IMR-90 (cell line): Measurements from ENCODE around the gene PITPNC1. TPM values are rescaled to one million over a fixed set of nuclear protein-coding genes. Genes with fewer than 3 reads are reported as not detected.

Source experiments
- ATAC-seq: fragments of 200-7000 bp; cut with Tn5 transposase; 2 replicates; pipeline ENCODE4 v1.9.1; 2020; ENCODE audit warnings: low read depth, mild to moderate bottlenecking, moderate library complexity
- BruUV-seq: library from RNA; stranded (reverse); fragments of 400-500 nt; replicated peaks from 2 replicates; lab custom pipeline; 2021; lab: Mats Ljungman, UMichigan
- CTCF ChIA-PET: fragments of 300-600 bp; formaldehyde crosslinking; extraction: SDS; loops from one replicate; lab custom pipeline; 2021; ENCODE audit warnings: antibody characterized with exemption; lab: Yijun Ruan, JAX
- POLR2A ChIA-PET: fragments of 300-600 bp; sonication (Branson Sonifier 250); formaldehyde crosslinking; loops from one replicate; lab custom pipeline; 2022; ENCODE audit warnings: antibody characterized with exemption; ENCODE audit not compliant: unreplicated experiment; lab: Charles Lee
- DNase-seq: peaks from one replicate; pipeline ENCODE4 v3.0.0; 2013
- H2AFZ ChIP-seq: replicated peaks from 2 replicates; pipeline ENCODE3; 2013; ENCODE audit warnings: low read length, mild to moderate bottlenecking; ENCODE audit not compliant: poor library complexity
- H2AK5ac ChIP-seq: 2 replicates; pipeline ENCODE4 v1.6.1; 2013; ENCODE audit warnings: low read depth, low read length, inconsistent platforms
- H2AK9ac ChIP-seq: replicated peaks from 2 replicates; pipeline ENCODE3; 2013; ENCODE audit warnings: mild to moderate bottlenecking, low read depth, low read length, moderate library complexity; ENCODE audit not compliant: poor library complexity
- H2BK120ac ChIP-seq: 2 replicates; pipeline ENCODE4 v1.6.1; 2013; ENCODE audit warnings: low read depth, low read length, inconsistent platforms
- H2BK15ac ChIP-seq: 3 replicates; pipeline ENCODE4 v1.6.1; 2013; ENCODE audit warnings: low read depth, low read length, inconsistent platforms
- H2BK20ac ChIP-seq: 2 replicates; pipeline ENCODE4 v1.6.1; 2013; ENCODE audit warnings: low read depth, mild to moderate bottlenecking, inconsistent platforms, low read length, moderate library complexity
- H2BK5ac ChIP-seq: 2 replicates; pipeline ENCODE4 v1.6.1; 2013; ENCODE audit warnings: mild to moderate bottlenecking, low read depth, low read length, inconsistent platforms; ENCODE audit not compliant: poor library complexity, severe bottlenecking
- H3K14ac ChIP-seq: replicated peaks from 2 replicates; pipeline ENCODE4 v1.6.1; 2013; ENCODE audit warnings: low read depth, low read length, inconsistent platforms
- H3K18ac ChIP-seq: 2 replicates; pipeline ENCODE4 v1.6.1; 2013; ENCODE audit warnings: low read depth, low read length, control low read depth
- H3K23ac ChIP-seq: 2 replicates; pipeline ENCODE4 v1.6.1; 2013; ENCODE audit warnings: low read depth, low read length, inconsistent platforms
- H3K27ac ChIP-seq: 2 replicates; pipeline ENCODE4 v1.5.1; 2013; ENCODE audit warnings: mild to moderate bottlenecking, control low read depth, low read length; ENCODE audit not compliant: insufficient read depth
- H3K27me3 ChIP-seq: 2 replicates; pipeline ENCODE4 v1.6.1; 2013; ENCODE audit warnings: low read length; ENCODE audit not compliant: control insufficient read depth, insufficient read depth
- H3K36me3 ChIP-seq: 2 replicates; pipeline ENCODE4 v1.6.1; 2013; ENCODE audit warnings: low read length, mixed read lengths; ENCODE audit not compliant: control insufficient read depth, insufficient read depth
- H3K4ac ChIP-seq: 2 replicates; pipeline ENCODE4 v1.6.1; 2013; ENCODE audit warnings: low read depth, low read length, inconsistent platforms
- H3K4me1 ChIP-seq: 2 replicates; pipeline ENCODE4 v1.6.1; 2013; ENCODE audit warnings: low read length, mixed read lengths; ENCODE audit not compliant: control insufficient read depth, insufficient read depth
- H3K4me2 ChIP-seq: 2 replicates; pipeline ENCODE4 v1.6.1; 2013; ENCODE audit warnings: low read depth, mild to moderate bottlenecking, control low read depth, low read length, moderate library complexity
- H3K4me3 ChIP-seq: 2 replicates; pipeline ENCODE4 v1.5.1; 2013; ENCODE audit warnings: low read depth, mild to moderate bottlenecking, control low read depth, low read length, moderate library complexity; ENCODE audit not compliant: insufficient read depth
- H3K56ac ChIP-seq: 2 replicates; pipeline ENCODE4 v1.6.1; 2013; ENCODE audit warnings: low read length, inconsistent platforms; ENCODE audit not compliant: insufficient read depth; ENCODE audit errors: extremely low read depth
- H3K79me1 ChIP-seq, 2 experiments: 2 replicates each; pipeline ENCODE4 v1.6.1; 2013; ENCODE audit warnings: low read length in 2 of 2, inconsistent platforms in 1 of 2, low read depth in 1 of 2
- H3K9ac ChIP-seq: 2 replicates; pipeline ENCODE4 v1.6.1; 2013; ENCODE audit warnings: low read depth, low read length, control low read depth
- H3K9me1 ChIP-seq: 2 replicates; pipeline ENCODE4 v1.6.1; 2013; ENCODE audit warnings: low read length, inconsistent platforms; ENCODE audit not compliant: insufficient read depth
- H3K9me3 ChIP-seq: 2 replicates; pipeline ENCODE4 v1.6.1; 2013; ENCODE audit warnings: low read length; ENCODE audit not compliant: control insufficient read depth, insufficient read depth
- H4K20me1 ChIP-seq: 2 replicates; pipeline ENCODE4 v1.6.1; 2013; ENCODE audit warnings: low read length, inconsistent platforms; ENCODE audit not compliant: insufficient read depth
- H4K5ac ChIP-seq: 2 replicates; pipeline ENCODE4 v1.6.1; 2013; ENCODE audit warnings: mild to moderate bottlenecking, low read depth, low read length, control low read depth
- H4K8ac ChIP-seq, 2 experiments: 2 replicates each; pipeline ENCODE4 v1.6.1; 2013; ENCODE audit warnings: low read depth in 2 of 2, low read length in 2 of 2, control low read depth in 1 of 2, inconsistent platforms in 1 of 2
- H4K91ac ChIP-seq: 2 replicates; pipeline ENCODE4 v1.6.1; 2013; ENCODE audit warnings: low read depth, low read length, inconsistent platforms; ENCODE audit not compliant: insufficient read depth
- BHLHE40 ChIP-seq: fragments of 150-350 bp; IDR thresholded peaks from 2 replicates; pipeline ENCODE4 v1.6.1; 2016; ENCODE audit warnings: mild to moderate bottlenecking, low read depth, low read length
- CEBPB ChIP-seq: IDR thresholded peaks from 2 replicates; pipeline ENCODE4 v1.6.1; 2012; ENCODE audit warnings: low read depth, low read length, improper control_type of control experiment
- CHD1 ChIP-seq: IDR thresholded peaks from 2 replicates; pipeline ENCODE4 v1.6.1; 2012; ENCODE audit warnings: low read depth, low read length, improper control_type of control experiment
- CTCF ChIP-seq: conservative IDR thresholded peaks from 2 replicates; pipeline ENCODE4 v1.5.1; 2012; ENCODE audit warnings: mild to moderate bottlenecking, low read depth, low read length, improper control_type of control experiment
- ELK1 ChIP-seq: fragments of 150-350 bp; IDR thresholded peaks from 2 replicates; pipeline ENCODE4 v1.6.1; 2016; ENCODE audit warnings: low read depth, mild to moderate bottlenecking, low read length, moderate library complexity, borderline replicate concordance
- FOS ChIP-seq: fragments of 150-350 bp; IDR thresholded peaks from 2 replicates; pipeline ENCODE4 v1.6.1; 2016; ENCODE audit warnings: low read depth, low read length
- MAFK ChIP-seq: IDR thresholded peaks from 2 replicates; pipeline ENCODE4 v1.6.1; 2012; ENCODE audit warnings: low read depth, low read length, improper control_type of control experiment
- MAZ ChIP-seq: IDR thresholded peaks from 2 replicates; pipeline ENCODE4 v1.6.1; 2012; ENCODE audit warnings: low read depth, mild to moderate bottlenecking, low read length, improper control_type of control experiment, moderate library complexity, borderline replicate concordance
- MXI1 ChIP-seq: IDR thresholded peaks from 2 replicates; pipeline ENCODE4 v1.6.1; 2012; ENCODE audit warnings: low read depth, mild to moderate bottlenecking, low read length, moderate library complexity, borderline replicate concordance
- NFE2L2 ChIP-seq: fragments of 150-350 bp; IDR thresholded peaks from 2 replicates; pipeline ENCODE4 v1.6.1; 2016; ENCODE audit warnings: low read depth, mild to moderate bottlenecking, low read length
- POLR2A ChIP-seq: IDR thresholded peaks from 2 replicates; pipeline ENCODE4 v1.6.1; 2012; ENCODE audit warnings: mild to moderate bottlenecking, low read depth, low read length
- RAD21 ChIP-seq: IDR thresholded peaks from 2 replicates; pipeline ENCODE4 v1.6.1; 2012; ENCODE audit warnings: low read length, improper control_type of control experiment
- RCOR1 ChIP-seq: IDR thresholded peaks from 2 replicates; pipeline ENCODE4 v1.6.1; 2012; ENCODE audit warnings: mild to moderate bottlenecking, low read length, improper control_type of control experiment; ENCODE audit not compliant: insufficient replicate concordance
- RFX5 ChIP-seq: IDR thresholded peaks from 2 replicates; pipeline ENCODE4 v1.8.0; 2012; ENCODE audit warnings: low read depth, mild to moderate bottlenecking, low read length, moderate library complexity
- SMC3 ChIP-seq: fragments of 150-350 bp; IDR thresholded peaks from 2 replicates; pipeline ENCODE4 v1.6.1; 2016; ENCODE audit warnings: low read depth, mild to moderate bottlenecking, antibody characterized with exemption, low read length, moderate library complexity
- USF2 ChIP-seq: fragments of 150-350 bp; IDR thresholded peaks from 2 replicates; pipeline ENCODE4 v1.6.1; 2017; ENCODE audit warnings: mild to moderate bottlenecking, antibody characterized with exemption, low read length, low read depth
- WGBS, 2 experiments: methylation state at CpG; one replicate each; pipeline versions ENCODE4 v1.1.5 to v1.1.7; 2013; ENCODE audit warnings: missing lambda C conversion rate in 2 of 2; ENCODE audit not compliant: insufficient read length in 1 of 2; ENCODE audit errors: extremely low coverage in 2 of 2; 5-methylcytosine and 5-hydroxymethylcytosine counted together
- dilution Hi-C: fragments of 300-500 bp; cut with HindIII; formaldehyde crosslinking; loops from one replicate; pipeline ENCODE4 v1.14.3; 2018; ENCODE audit warnings: low sequenced_read_pairs; ENCODE audit not compliant: unreplicated experiment
- in situ Hi-C: fragments of 300-500 bp; cut with MboI; formaldehyde crosslinking; loops from 3 replicates; pipeline ENCODE4 v1.14.3; 2019; ENCODE audit warnings: low sequenced_read_pairs, inconsistent platforms, mixed read lengths
- intact Hi-C: fragments of 100-400 bp; cut with micrococcal nuclease; formaldehyde crosslinking; loops from 2 replicates; pipeline ENCODE4 v1.10.0; 2022
- polyA plus RNA-seq, 3 experiments: library from polyadenylated mRNA; depleted of rRNA; stranded (reverse); fragments of >200 nt; gene quantifications; 2 replicates each; pipeline ENCODE4 v1.2.3, GENCODE V29; 2012; ENCODE audit warnings: low replicate concordance in 1 of 3
- total RNA-seq: library from RNA; depleted of rRNA; stranded (reverse); fragments of >200 nt; gene quantifications from 2 replicates; pipeline ENCODE4 v1.2.3, GENCODE V29; 2012

Gene PITPNC1
- total and polyA plus RNA-seq, 2 of the 4 experiments (the other 2 are of a cell fraction), result 4.1 TPM

- no peaks in the 10 kb centered on the region for H3K9me1 ChIP-seq
Observed at GRCh38 chr17:67679225-67679624, 302.1 kb downstream of the PITPNC1 start.

More at GRCh38 chr17:67679225-67679624, 302.1 kb downstream of the PITPNC1 start:
- no peak for DNase-seq
- no peak overlapping the region for H2BK15ac ChIP-seq
- H3K27ac ChIP-seq, result no peak overlapping the region
- no peaks in the 10 kb centered on the region for H3K27me3 ChIP-seq
- H4K5ac ChIP-seq, result no peak overlapping the region
- H3K9me3 ChIP-seq, result no peaks in the 10 kb centered on the region
- no peak for TF ChIP-seq BHLHE40
- no peak for TF ChIP-seq RFX5
- TF ChIP-seq MAZ, result no peak
- TF ChIP-seq RAD21, result no peak
- no peak for TF ChIP-seq NFE2L2
- no peak for TF ChIP-seq MAFK
- no peak for TF ChIP-seq CEBPB
- no peak for TF ChIP-seq CHD1
- no peak for TF ChIP-seq POLR2A
- no peak for TF ChIP-seq MXI1
- no peak for TF ChIP-seq FOS
- TF ChIP-seq CTCF, result no peak
- TF ChIP-seq SMC3, result no peak
- no peak for TF ChIP-seq ELK1
- TF ChIP-seq USF2, result no peak
- TF ChIP-seq RCOR1, result no peak
- H3K36me3 ChIP-seq, result no peaks in the 10 kb centered on the region
- no peak overlapping the region for H2BK5ac ChIP-seq
- no peak overlapping the region for H2AK5ac ChIP-seq
- no TSS peak for BruUV-seq
- no peaks in the 10 kb centered on the region for H3K79me1 ChIP-seq
- H2BK20ac ChIP-seq, result no peak overlapping the region
- no CpG with 5 or more reads among the region's 2 CpGs for WGBS, 2 experiments
- ChIA-PET POLR2A (no interaction called here), CTCF (no interaction called here)
- dilution Hi-C loops, result no loop called here
- no peak overlapping the region for H3K56ac ChIP-seq
- H4K91ac ChIP-seq, result no peak overlapping the region
- no peak overlapping the region for H3K23ac ChIP-seq
- H2BK120ac ChIP-seq, result no peak overlapping the region
- H2AFZ ChIP-seq, result no peak overlapping the region
- ATAC-seq, result no peak
- in situ Hi-C loops, result no loop called here
- no peak overlapping the region for H3K4ac ChIP-seq
- no peak overlapping the region for H2AK9ac ChIP-seq
- H3K18ac ChIP-seq, result no peak overlapping the region
- intact Hi-C loops, result no loop called here
- no peak overlapping the region for H3K4me3 ChIP-seq
- no peaks in the 10 kb centered on the region for H4K20me1 ChIP-seq
- no peak overlapping the region for H3K9ac ChIP-seq
- no peak overlapping the region for H4K8ac ChIP-seq
- no peak overlapping the region for H3K4me2 ChIP-seq
- no peaks in the 10 kb centered on the region for H3K4me1 ChIP-seq
- no peak overlapping the region for H3K14ac ChIP-seq
